Lower leg skin (tissue), 3 donors: ENCODE data around the gene LRP5.
"Not testable (repeated sequence)": the region's sequence is repeated elsewhere in the genome, so short reads cannot be mapped to it uniquely, and the experiment has no call there.

Experiments
- POLR2A ChIP-seq, 2 donors: fragments of 450-650 bp; IDR thresholded peaks; one replicate each; pipeline ENCODE4 v1.6.1; 2016 to 2017; ENCODE audit warnings: antibody characterized with exemption in 2 of 2, mild to moderate bottlenecking in 1 of 2, moderate library complexity in 1 of 2
- TF ChIP-seq, protein P1 (sequence below), 3 donors: fragments of 450-650 bp; IDR thresholded peaks; one replicate each; pipeline ENCODE4 v1.5.1; 2016; ENCODE audit warnings: antibody characterized with exemption in 3 of 3, mild to moderate bottlenecking in 3 of 3, moderate library complexity in 2 of 3

DNA sequence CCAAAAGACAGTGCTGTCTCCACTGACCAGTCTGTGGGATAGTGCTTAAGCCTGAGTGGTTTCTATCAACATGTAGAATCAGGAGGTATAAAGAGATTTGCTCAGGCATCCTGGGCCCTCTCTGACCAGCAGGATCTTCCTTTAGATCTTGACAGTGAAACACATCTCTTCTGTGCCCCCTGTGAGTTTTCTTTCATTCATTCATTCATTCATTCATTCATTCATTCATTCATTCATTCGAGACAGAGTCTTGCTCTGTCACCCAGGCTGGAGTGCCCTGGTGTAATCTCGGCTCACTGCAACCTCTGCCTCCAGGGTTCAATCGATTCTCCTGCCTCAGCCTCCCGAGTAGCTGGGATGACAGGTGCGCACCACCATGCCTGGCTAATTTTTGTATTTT is 121.8 kb downstream of the LRP5 start:
- TF ChIP-seq, protein P1, sequence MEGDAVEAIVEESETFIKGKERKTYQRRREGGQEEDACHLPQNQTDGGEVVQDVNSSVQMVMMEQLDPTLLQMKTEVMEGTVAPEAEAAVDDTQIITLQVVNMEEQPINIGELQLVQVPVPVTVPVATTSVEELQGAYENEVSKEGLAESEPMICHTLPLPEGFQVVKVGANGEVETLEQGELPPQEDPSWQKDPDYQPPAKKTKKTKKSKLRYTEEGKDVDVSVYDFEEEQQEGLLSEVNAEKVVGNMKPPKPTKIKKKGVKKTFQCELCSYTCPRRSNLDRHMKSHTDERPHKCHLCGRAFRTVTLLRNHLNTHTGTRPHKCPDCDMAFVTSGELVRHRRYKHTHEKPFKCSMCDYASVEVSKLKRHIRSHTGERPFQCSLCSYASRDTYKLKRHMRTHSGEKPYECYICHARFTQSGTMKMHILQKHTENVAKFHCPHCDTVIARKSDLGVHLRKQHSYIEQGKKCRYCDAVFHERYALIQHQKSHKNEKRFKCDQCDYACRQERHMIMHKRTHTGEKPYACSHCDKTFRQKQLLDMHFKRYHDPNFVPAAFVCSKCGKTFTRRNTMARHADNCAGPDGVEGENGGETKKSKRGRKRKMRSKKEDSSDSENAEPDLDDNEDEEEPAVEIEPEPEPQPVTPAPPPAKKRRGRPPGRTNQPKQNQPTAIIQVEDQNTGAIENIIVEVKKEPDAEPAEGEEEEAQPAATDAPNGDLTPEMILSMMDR (IDR thresholded peaks at IDR 0.05) = not testable (repeated sequence)
- not testable (repeated sequence) for TF ChIP-seq POLR2A (IDR thresholded peaks at IDR 0.05)
